GM19238 (cell line): ENCODE data around the gene WBP1L.
"Not testable (repeated sequence)": the region's sequence is repeated elsewhere in the genome, so short reads cannot be mapped to it uniquely, and the experiment has no call there.

ENCODE experiments used
- DNase-seq: peaks from one replicate; pipeline ENCODE4 v3.0.0; 2011; ENCODE audit warnings: low spot score; ENCODE audit not compliant: insufficient read length

Gene WBP1L

GRCh38 chr10:102721954-102722353 is 21.8 kb upstream of the WBP1L start:
- DNase-seq = no peak

- no peak for DNase-seq
Observed at GRCh38 chr10:102723989-102724388, 19.8 kb upstream of the WBP1L start.

GRCh38 chr10:102726274-102726673 is 17.5 kb upstream of the WBP1L start:
- DNase-seq = no peak

- no peak for DNase-seq
Observed at GRCh38 chr10:102727037-102727818, 16.5 kb upstream of the WBP1L start.

- DNase-seq = peak; percentile 54
Observed at GRCh38 chr10:102729029-102730026, 14.4 kb upstream of the WBP1L start.

GRCh38 chr10:102731222-102731800 is 12.4 kb upstream of the WBP1L start:
- no peak for DNase-seq

- DNase-seq = no peak
Observed at GRCh38 chr10:102732661-102733060, 11.1 kb upstream of the WBP1L start.

- DNase-seq = no peak
Observed at GRCh38 chr10:102735065-102735562, 8.6 kb upstream of the WBP1L start.

GRCh38 chr10:102738692-102739121 is 5.0 kb upstream of the WBP1L start:
- DNase-seq = no peak

GRCh38 chr10:102740229-102740628 is 3.5 kb upstream of the WBP1L start:
- DNase-seq = no peak

GRCh38 chr10:102741726-102742237 is 2.0 kb upstream of the WBP1L start:
- no peak for DNase-seq

GRCh38 chr10:102742313-102742712 is 1.4 kb upstream of the WBP1L start:
- not testable (repeated sequence) for DNase-seq

GRCh38 chr10:102743078-102743587 is 615 bp upstream of the WBP1L start:
- DNase-seq = no peak

- DNase-seq = no peak
Observed at GRCh38 chr10:102744374-102745051, 765 bp downstream of the WBP1L start.

GRCh38 chr10:102745157-102745556 is 1.4 kb downstream of the WBP1L start:
- no peak for DNase-seq

GRCh38 chr10:102752266-102752930 is 8.7 kb downstream of the WBP1L start:
- no peak for DNase-seq

- peak; percentile 32 for DNase-seq
Observed at GRCh38 chr10:102752934-102753664, 9.4 kb downstream of the WBP1L start.

GRCh38 chr10:102753718-102754117 is 10.0 kb downstream of the WBP1L start:
- no peak for DNase-seq

GRCh38 chr10:102757323-102757722 is 13.6 kb downstream of the WBP1L start:
- no peak for DNase-seq
